ENCODE results near the gene SLCO1B1.

The SLCO1B1 gene

DNA sequence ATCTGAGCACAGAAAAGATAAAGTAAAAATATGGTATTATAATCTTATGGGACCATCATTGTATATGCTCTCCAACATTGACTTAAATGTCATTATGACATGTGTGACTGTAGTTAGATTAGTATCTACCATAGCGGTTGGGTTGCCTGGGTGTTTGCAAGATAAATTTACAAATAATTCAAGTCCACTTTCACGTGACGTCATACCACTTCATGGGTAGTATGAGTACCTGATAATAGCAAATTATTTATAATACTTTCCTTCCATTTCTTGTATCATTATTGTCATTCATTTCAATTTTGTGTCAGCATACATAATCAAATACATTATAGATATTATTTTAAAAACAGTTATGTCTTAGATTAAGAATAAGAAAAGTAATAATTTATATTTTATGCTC is 20.2 kb downstream of the SLCO1B1 start:
- Histone ChIP-seq H3K9me2 (replicated peaks; ENCODE audit: insufficient read depth, low read length) (no peaks in the 10 kb centered on the region), H3K27ac (ENCODE audit: low read depth, low read length) (no peak overlapping the region), H4K20me1 (ENCODE audit: low read depth, low read length) (no peaks in the 10 kb centered on the region), H2AFZ (ENCODE audit: low read depth, low read length, severe bottlenecking) (no peak overlapping the region), H3K79me2 (ENCODE audit: insufficient read depth, low read length) (no peaks in the 10 kb centered on the region), H3F3A (ENCODE audit: insufficient read depth) (no peaks in the 10 kb centered on the region), H3K27me3 (ENCODE audit: low read length) (no peaks in the 10 kb centered on the region), H3K9ac (ENCODE audit: low read length) (no peak overlapping the region), H3K4me2 (ENCODE audit: low read depth, low read length, poor library complexity, severe bottlenecking) (no peak overlapping the region), H3K9me3 (ENCODE audit: insufficient read depth, low read length) (no peaks in the 10 kb centered on the region), H3K36me3 (ENCODE audit: low read length) (no peaks in the 10 kb centered on the region), H3K4me3 (ENCODE audit: insufficient read depth, low read length, poor library complexity, severe bottlenecking) (no peak overlapping the region)
- TF ChIP-seq, protein P1, sequence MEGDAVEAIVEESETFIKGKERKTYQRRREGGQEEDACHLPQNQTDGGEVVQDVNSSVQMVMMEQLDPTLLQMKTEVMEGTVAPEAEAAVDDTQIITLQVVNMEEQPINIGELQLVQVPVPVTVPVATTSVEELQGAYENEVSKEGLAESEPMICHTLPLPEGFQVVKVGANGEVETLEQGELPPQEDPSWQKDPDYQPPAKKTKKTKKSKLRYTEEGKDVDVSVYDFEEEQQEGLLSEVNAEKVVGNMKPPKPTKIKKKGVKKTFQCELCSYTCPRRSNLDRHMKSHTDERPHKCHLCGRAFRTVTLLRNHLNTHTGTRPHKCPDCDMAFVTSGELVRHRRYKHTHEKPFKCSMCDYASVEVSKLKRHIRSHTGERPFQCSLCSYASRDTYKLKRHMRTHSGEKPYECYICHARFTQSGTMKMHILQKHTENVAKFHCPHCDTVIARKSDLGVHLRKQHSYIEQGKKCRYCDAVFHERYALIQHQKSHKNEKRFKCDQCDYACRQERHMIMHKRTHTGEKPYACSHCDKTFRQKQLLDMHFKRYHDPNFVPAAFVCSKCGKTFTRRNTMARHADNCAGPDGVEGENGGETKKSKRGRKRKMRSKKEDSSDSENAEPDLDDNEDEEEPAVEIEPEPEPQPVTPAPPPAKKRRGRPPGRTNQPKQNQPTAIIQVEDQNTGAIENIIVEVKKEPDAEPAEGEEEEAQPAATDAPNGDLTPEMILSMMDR (IDR thresholded peaks at IDR 0.05; ENCODE audit: insufficient read depth, low read length, poor library complexity, severe bottlenecking) = no peak
- TF ChIP-seq EZH2phosphoT487 (conservative IDR thresholded peaks at IDR 0.05; ENCODE audit: low read length) = no peak

DNA sequence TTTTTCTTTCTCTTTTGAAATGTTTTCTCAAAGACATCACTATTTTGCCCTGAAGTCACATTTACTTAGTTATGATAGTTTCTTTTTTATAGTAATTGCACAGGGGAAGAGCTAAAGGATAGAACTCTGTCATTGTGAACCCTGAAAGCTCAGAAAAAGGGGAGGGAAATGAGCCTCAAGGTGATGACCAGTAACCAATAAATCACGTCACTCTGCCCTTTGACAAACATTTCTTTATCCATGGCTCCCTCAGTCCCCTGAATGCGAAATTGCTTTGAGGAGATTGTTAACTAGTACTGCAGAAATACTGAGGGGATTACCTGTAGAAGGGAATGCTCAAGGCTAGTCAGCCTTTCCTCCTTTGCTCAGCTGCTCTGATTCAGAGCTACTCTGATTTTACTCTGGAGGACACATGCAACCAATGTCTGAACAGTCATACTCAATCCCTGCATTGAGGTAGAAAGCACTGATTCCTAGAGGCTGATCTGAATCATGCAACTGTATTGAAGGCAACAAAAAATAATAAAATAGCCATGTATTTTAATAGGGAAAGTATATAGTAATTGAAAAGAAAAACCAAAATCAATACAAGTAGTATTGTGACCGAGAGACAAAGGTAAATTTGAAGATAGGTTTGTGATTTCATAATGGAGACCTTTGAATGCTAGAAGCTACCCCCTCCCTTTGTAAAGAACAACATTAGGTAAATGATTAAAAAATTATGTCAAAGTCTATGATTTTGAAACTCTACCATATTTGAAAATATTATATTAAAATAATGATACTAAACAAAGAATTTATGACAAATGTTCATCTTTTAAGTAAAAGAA is 24.7 kb downstream of the SLCO1B1 start:
- no peak overlapping the region for H3K9ac ChIP-seq (ENCODE audit: low read length)
- no peak overlapping the region for H2AFZ ChIP-seq (ENCODE audit: low read depth, low read length, severe bottlenecking)

DNA sequence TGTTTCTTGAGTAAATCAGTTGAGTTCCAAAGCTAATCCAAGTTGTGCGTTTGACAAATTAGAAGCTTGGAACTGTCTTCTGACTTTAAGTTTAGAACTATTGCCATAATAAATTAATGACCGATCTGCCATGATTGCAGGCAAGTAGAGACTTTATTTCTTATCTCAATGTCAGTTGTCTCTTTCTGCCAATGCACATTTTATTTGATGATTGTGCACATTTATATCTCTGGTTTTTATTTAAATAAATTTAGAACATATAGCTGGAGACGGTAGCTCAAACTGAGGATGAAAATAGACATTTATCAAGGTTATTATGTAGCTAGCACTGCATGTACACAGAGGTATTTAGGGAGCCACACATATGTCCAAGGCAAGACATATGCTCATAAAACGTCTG is 34.1 kb downstream of the SLCO1B1 start:
- Histone ChIP-seq H3K27me3 (ENCODE audit: low read length) (no peaks in the 10 kb centered on the region), H3K79me2 (ENCODE audit: insufficient read depth, low read length) (no peaks in the 10 kb centered on the region), H3K27ac (ENCODE audit: low read depth, low read length) (no peak overlapping the region), H3K9ac (ENCODE audit: low read length) (no peak overlapping the region), H4K20me1 (ENCODE audit: low read depth, low read length) (no peaks in the 10 kb centered on the region), H3F3A (ENCODE audit: insufficient read depth) (no peaks in the 10 kb centered on the region), H2AFZ (ENCODE audit: low read depth, low read length, severe bottlenecking) (no peak overlapping the region), H3K4me3 (ENCODE audit: insufficient read depth, low read length, poor library complexity, severe bottlenecking) (no peak overlapping the region), H3K9me3 (ENCODE audit: insufficient read depth, low read length) (no peaks in the 10 kb centered on the region), H3K36me3 (ENCODE audit: low read length) (no peaks in the 10 kb centered on the region), H3K4me2 (ENCODE audit: low read depth, low read length, poor library complexity, severe bottlenecking) (no peak overlapping the region), H3K9me2 (replicated peaks; ENCODE audit: insufficient read depth, low read length) (no peaks in the 10 kb centered on the region)
- TF ChIP-seq, protein P1 (IDR thresholded peaks at IDR 0.05; ENCODE audit: insufficient read depth, low read length, poor library complexity, severe bottlenecking) = no peak
- TF ChIP-seq EZH2phosphoT487 (conservative IDR thresholded peaks at IDR 0.05; ENCODE audit: low read length) = no peak

More for the DNA sequence above, 24.7 kb downstream of the SLCO1B1 start:
- H3K27me3 ChIP-seq (ENCODE audit: low read length) = no peaks in the 10 kb centered on the region
- no peaks in the 10 kb centered on the region for H3F3A ChIP-seq (ENCODE audit: insufficient read depth)
- no peaks in the 10 kb centered on the region for H3K9me2 ChIP-seq (replicated peaks; ENCODE audit: insufficient read depth, low read length)
- no peaks in the 10 kb centered on the region; the same call in 1 of the 2 replicates for H4K20me1 ChIP-seq (ENCODE audit: low read depth, low read length)
- H3K27ac ChIP-seq (ENCODE audit: low read depth, low read length) = no peak overlapping the region
- TF ChIP-seq, protein P1 (IDR thresholded peaks at IDR 0.05; ENCODE audit: insufficient read depth, low read length, poor library complexity, severe bottlenecking) = no peak
- no peak for TF ChIP-seq EZH2phosphoT487 (conservative IDR thresholded peaks at IDR 0.05; ENCODE audit: low read length)
- H3K4me2 ChIP-seq (ENCODE audit: low read depth, low read length, poor library complexity, severe bottlenecking) = no peak overlapping the region
- no peaks in the 10 kb centered on the region for H3K36me3 ChIP-seq (ENCODE audit: low read length)
- no peak overlapping the region for H3K4me3 ChIP-seq (ENCODE audit: insufficient read depth, low read length, poor library complexity, severe bottlenecking)
- no peaks in the 10 kb centered on the region for H3K9me3 ChIP-seq (ENCODE audit: insufficient read depth, low read length)
- H3K79me2 ChIP-seq (ENCODE audit: insufficient read depth, low read length) = no peaks in the 10 kb centered on the region
